ENCODE results near the gene CDCP2. TPM values are rescaled to one million over a fixed set of nuclear protein-coding genes. Genes with fewer than 3 reads are reported as not detected.

The CDCP2 gene
- total and polyA plus RNA-seq, 4 donors, result 0.21 to 0.32 TPM; not detected in 2

- Histone ChIP-seq H3K9me3 (ENCODE audit: control insufficient read depth, low read length) (no peaks in the 10 kb centered on the region), H3K36me3 (ENCODE audit: control insufficient read depth in 1 of 2, insufficient read depth in 2 of 2, low read length in 1 of 2) (no peaks in the 10 kb centered on the region), H3K27me3 (ENCODE audit: control insufficient read depth in 1 of 2, insufficient read depth in 2 of 2, low read length in 1 of 2) (no peaks in the 10 kb centered on the region), H3K4me3 (ENCODE audit: low read length in 2 of 2) (no peak overlapping the region), H3K27ac (ENCODE audit: low read depth in 1 of 2, low read length in 2 of 2) (no peak overlapping the region), H3K4me1 (ENCODE audit: control insufficient read depth in 1 of 2, insufficient read depth in 2 of 2, low read length in 2 of 2) (no peaks in the 10 kb centered on the region)
- intact Hi-C loops (cut with DNase I), result no loop called here
- DNase-seq (peak in 1 of 2 donors; percentile 11), ATAC-seq (ENCODE audit: low FRiP score) (no peak)
- WGBS, 2 donors, result 88 to 94% methylated on average over 8 of the region's 8 CpGs
These were observed 27.3 kb downstream of the CDCP2 start for GRCh38 chr1:54125386-54126070.

- peak in 1 of 2 donors; percentile 13 for DNase-seq
- H3K4me3 ChIP-seq (ENCODE audit: low read length in 2 of 2), result no peak overlapping the region
- no peaks in the 10 kb centered on the region for H3K27me3 ChIP-seq (ENCODE audit: control insufficient read depth in 1 of 2, insufficient read depth in 2 of 2, low read length in 1 of 2)
- no peak overlapping the region for H3K27ac ChIP-seq (ENCODE audit: low read depth in 1 of 2, low read length in 2 of 2)
- ATAC-seq (ENCODE audit: low FRiP score), result no peak
- H3K36me3 ChIP-seq (ENCODE audit: control insufficient read depth in 1 of 2, insufficient read depth in 2 of 2, low read length in 1 of 2), result no peaks in the 10 kb centered on the region
- no peaks in the 10 kb centered on the region for H3K9me3 ChIP-seq (ENCODE audit: control insufficient read depth, low read length)
- WGBS, 2 donors, result 92 to 94% methylated on average over 7 of the region's 7 CpGs
- intact Hi-C loops (cut with DNase I), result loop anchor here (5.0 kb wide), 2 partner anchors 282 to 362 kb away; partner anchors contain the start of gene SSBP3 (in 2 of the 2)
- H3K4me1 ChIP-seq (ENCODE audit: control insufficient read depth in 1 of 2, insufficient read depth in 2 of 2, low read length in 2 of 2), result no peaks in the 10 kb centered on the region
These were observed 27.9 kb downstream of the CDCP2 start for GRCh38 chr1:54124906-54125305.

- no peaks in the 10 kb centered on the region for H3K36me3 ChIP-seq (ENCODE audit: control insufficient read depth in 1 of 2, insufficient read depth in 2 of 2, low read length in 1 of 2)
- DNase-seq, result no peak
- no peaks in the 10 kb centered on the region for H3K27me3 ChIP-seq (ENCODE audit: control insufficient read depth in 1 of 2, insufficient read depth in 2 of 2, low read length in 1 of 2)
- no peaks in the 10 kb centered on the region for H3K9me3 ChIP-seq (ENCODE audit: control insufficient read depth, low read length)
- intact Hi-C loops (cut with DNase I), result loop anchor here (5.0 kb wide), 2 partner anchors 283 to 363 kb away; partner anchors contain the start of gene SSBP3 (in 2 of the 2)
- H3K4me3 ChIP-seq (ENCODE audit: low read length in 2 of 2), result no peak overlapping the region
- WGBS, 2 donors, result 72% methylated on average over 9 of the region's 9 CpGs
- no peak overlapping the region for H3K27ac ChIP-seq (ENCODE audit: low read depth in 1 of 2, low read length in 2 of 2)
- no peaks in the 10 kb centered on the region for H3K4me1 ChIP-seq (ENCODE audit: control insufficient read depth in 1 of 2, insufficient read depth in 2 of 2, low read length in 2 of 2)
- ATAC-seq (ENCODE audit: low FRiP score), result no peak
These were observed 28.3 kb downstream of the CDCP2 start for GRCh38 chr1:54124472-54124871.

- no peak overlapping the region for H3K27ac ChIP-seq (ENCODE audit: low read depth in 1 of 2, low read length in 2 of 2)
- 94 to 98% methylated on average over 8 of the region's 8 CpGs for WGBS, 2 donors
- no peaks in the 10 kb centered on the region for H3K9me3 ChIP-seq (ENCODE audit: control insufficient read depth, low read length)
- ATAC-seq (ENCODE audit: low FRiP score) (no peak), DNase-seq (no peak)
- no peaks in the 10 kb centered on the region for H3K27me3 ChIP-seq (ENCODE audit: control insufficient read depth in 1 of 2, insufficient read depth in 2 of 2, low read length in 1 of 2)
- no peaks in the 10 kb centered on the region for H3K36me3 ChIP-seq (ENCODE audit: control insufficient read depth in 1 of 2, insufficient read depth in 2 of 2, low read length in 1 of 2)
- no peaks in the 10 kb centered on the region for H3K4me1 ChIP-seq (ENCODE audit: control insufficient read depth in 1 of 2, insufficient read depth in 2 of 2, low read length in 2 of 2)
- no peak overlapping the region for H3K4me3 ChIP-seq (ENCODE audit: low read length in 2 of 2)
- intact Hi-C loops (cut with DNase I), result loop anchor here (5.0 kb wide), 2 partner anchors 284 to 364 kb away; partner anchors contain the start of gene SSBP3 (in 2 of the 2)
These were observed 29.8 kb downstream of the CDCP2 start for GRCh38 chr1:54122992-54123391.

- no peak overlapping the region for H3K4me3 ChIP-seq (ENCODE audit: low read length in 2 of 2)
- intact Hi-C loops (cut with DNase I), result loop anchor here (5.0 kb wide), 2 partner anchors 285 to 365 kb away; partner anchors contain the start of gene SSBP3 (in 2 of the 2)
- H3K36me3 ChIP-seq (ENCODE audit: control insufficient read depth in 1 of 2, insufficient read depth in 2 of 2, low read length in 1 of 2), result no peaks in the 10 kb centered on the region
- WGBS, 2 donors, result 53 to 54% methylated on average over 12 to 14 of the region's 14 CpGs
- no peaks in the 10 kb centered on the region for H3K27me3 ChIP-seq (ENCODE audit: control insufficient read depth in 1 of 2, insufficient read depth in 2 of 2, low read length in 1 of 2)
- ATAC-seq (ENCODE audit: low FRiP score) (no peak), DNase-seq (no peak)
- no peaks in the 10 kb centered on the region for H3K9me3 ChIP-seq (ENCODE audit: control insufficient read depth, low read length)
- no peaks in the 10 kb centered on the region for H3K4me1 ChIP-seq (ENCODE audit: control insufficient read depth in 1 of 2, insufficient read depth in 2 of 2, low read length in 2 of 2)
- H3K27ac ChIP-seq (ENCODE audit: low read depth in 1 of 2, low read length in 2 of 2), result no peak overlapping the region
These were observed 30.6 kb downstream of the CDCP2 start for GRCh38 chr1:54122135-54122751.

- intact Hi-C loops (cut with DNase I), result loop anchor here (1.0 to 5.0 kb wide), 4 partner anchors 286 to 689 kb away; partner anchors contain the start of gene SSBP3 (in 2 of the 2)
- H3K9me3 ChIP-seq (ENCODE audit: control insufficient read depth, low read length), result no peaks in the 10 kb centered on the region
- ATAC-seq (ENCODE audit: low FRiP score), result peak; percentile 86
- DNase-seq, result peak; percentile 85 to 93
- no peaks in the 10 kb centered on the region for H3K4me1 ChIP-seq (ENCODE audit: control insufficient read depth in 1 of 2, insufficient read depth in 2 of 2, low read length in 2 of 2)
- 5% methylated on average over 33 to 36 of the region's 36 CpGs for WGBS, 2 donors
- H3K27me3 ChIP-seq (ENCODE audit: control insufficient read depth in 1 of 2, insufficient read depth in 2 of 2, low read length in 1 of 2), result no peaks in the 10 kb centered on the region
- H3K27ac ChIP-seq (ENCODE audit: low read depth in 1 of 2, low read length in 2 of 2), result no peak overlapping the region
- H3K4me3 ChIP-seq (ENCODE audit: low read length in 2 of 2), result no peak overlapping the region
- H3K36me3 ChIP-seq (ENCODE audit: control insufficient read depth in 1 of 2, insufficient read depth in 2 of 2, low read length in 1 of 2), result no peaks in the 10 kb centered on the region
These were observed 31.2 kb downstream of the CDCP2 start for GRCh38 chr1:54121482-54122134.

- intact Hi-C loops (cut with DNase I), result loop anchor here (1.0 to 5.0 kb wide), 4 partner anchors 286 to 690 kb away; partner anchors contain the start of gene SSBP3 (in 2 of the 2)
- WGBS, 2 donors, result 69 to 70% methylated on average over 33 of the region's 33 CpGs
- Histone ChIP-seq H3K4me3 (ENCODE audit: low read length in 2 of 2) (no peak overlapping the region), H3K4me1 (ENCODE audit: control insufficient read depth in 1 of 2, insufficient read depth in 2 of 2, low read length in 2 of 2) (no peaks in the 10 kb centered on the region), H3K9me3 (ENCODE audit: control insufficient read depth, low read length) (no peaks in the 10 kb centered on the region), H3K27me3 (ENCODE audit: control insufficient read depth in 1 of 2, insufficient read depth in 2 of 2, low read length in 1 of 2) (no peaks in the 10 kb centered on the region), H3K27ac (ENCODE audit: low read depth in 1 of 2, low read length in 2 of 2) (no peak overlapping the region), H3K36me3 (ENCODE audit: control insufficient read depth in 1 of 2, insufficient read depth in 2 of 2, low read length in 1 of 2) (no peaks in the 10 kb centered on the region)
- ATAC-seq (ENCODE audit: low FRiP score), result no peak
- DNase-seq, result no peak
These were observed 31.9 kb downstream of the CDCP2 start for GRCh38 chr1:54120698-54121481.
